ENCODE data around the gene OXLD1.

- TF ChIP-seq CTCF (conservative IDR thresholded peaks at IDR 0.05; ENCODE audit: low read depth, low read length) (no peak), EZH2 (IDR thresholded peaks at IDR 0.05; ENCODE audit: low read length, unreplicated experiment) (no peak), EZH2phosphoT487 (IDR thresholded peaks at IDR 0.05; ENCODE audit: borderline replicate concordance, low read length) (no peak)
Measured at GRCh38 chr17:81672954-81673353, 6.5 kb upstream of the OXLD1 start.

All from PC-3 (cell line).